Measurements from ENCODE around the gene ATP2B1. TPM values are rescaled to one million over a fixed set of nuclear protein-coding genes. Genes with fewer than 3 reads are reported as not detected.

ATP2B1 gene
- total and polyA plus RNA-seq, 9 donors: 9.0 to 60.3 (median 25.6) TPM

DNA sequence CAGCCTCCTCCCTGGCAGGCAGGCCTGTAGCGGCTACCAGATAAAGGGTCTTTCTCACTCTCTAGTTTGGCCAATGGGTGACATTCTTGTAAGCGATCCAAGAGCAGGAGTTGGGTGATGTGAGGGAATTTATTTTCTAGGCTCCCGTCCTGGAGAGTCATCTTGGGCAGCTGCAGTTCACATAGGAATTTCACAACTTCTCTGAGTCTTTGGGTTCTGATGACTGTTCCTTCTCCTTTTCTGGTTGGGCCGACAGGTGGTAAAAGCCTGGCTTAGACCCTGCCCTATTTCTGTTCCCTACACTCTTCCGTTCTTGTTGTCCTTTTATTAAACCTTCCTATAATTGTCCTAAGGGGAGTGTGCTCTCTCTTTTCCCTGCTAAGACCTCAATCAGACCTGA is 140.2 kb downstream of the ATP2B1 start:
- Histone ChIP-seq H3K27me3 (no peaks in the 10 kb centered on the region), H3K4me3 (no peak overlapping the region), H3K4me1 (ENCODE audit: insufficient read depth) (no peaks in the 10 kb centered on the region), H3K36me3 (no peaks in the 10 kb centered on the region), H3K9me3 (no peaks in the 10 kb centered on the region), H3K27ac (no peak overlapping the region)
- no peak for DNase-seq
- TF ChIP-seq CTCF (IDR thresholded peaks at IDR 0.05) (no peak), POLR2A (IDR thresholded peaks at IDR 0.05) (no peak), EP300 (IDR thresholded peaks at IDR 0.05) (no peak)
- intact Hi-C loops (cut with DNase I): no loop called here
- WGBS, 3 donors: 84 to 87% (median 84%) methylated on average over 5 of the region's 5 CpGs

- Histone ChIP-seq H3K4me3 (no peak overlapping the region), H3K36me3 (no peaks in the 10 kb centered on the region), H3K27ac (no peak overlapping the region), H3K27me3 (no peaks in the 10 kb centered on the region), H3K9me3 (no peaks in the 10 kb centered on the region), H3K4me1 (ENCODE audit: insufficient read depth) (no peaks in the 10 kb centered on the region)
- intact Hi-C loops (cut with DNase I): no loop called here
- no peak for TF ChIP-seq POLR2A (IDR thresholded peaks at IDR 0.05)
- no peak for TF ChIP-seq EP300 (IDR thresholded peaks at IDR 0.05)
- no peak for TF ChIP-seq CTCF (IDR thresholded peaks at IDR 0.05)
- 95% methylated on average over 3 of the region's 3 CpGs for WGBS, 3 donors
- no peak for DNase-seq
These were observed 140.9 kb downstream of the ATP2B1 start for GRCh38 chr12:89567691-89568239.

DNA sequence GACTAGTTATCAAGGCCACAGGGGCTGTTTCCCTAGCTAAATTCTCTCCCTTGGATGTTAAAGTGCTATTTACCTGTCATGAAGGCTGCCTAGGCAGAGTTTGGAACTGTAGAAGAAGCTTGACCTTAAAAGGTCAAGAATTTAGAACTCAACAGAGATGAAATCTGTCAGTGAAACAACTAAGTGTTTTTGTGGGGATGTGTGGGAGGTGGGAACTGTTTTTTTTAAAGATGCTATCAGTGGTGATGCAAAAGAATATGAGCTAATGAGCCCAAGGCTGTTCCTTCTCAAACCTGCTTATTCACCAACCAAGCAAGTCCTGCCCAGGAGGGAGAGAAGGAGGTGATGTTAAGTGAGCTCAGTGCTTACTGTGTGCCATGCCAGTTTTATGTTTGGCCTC is 142.0 kb downstream of the ATP2B1 start:
- H3K27ac ChIP-seq: no peak overlapping the region
- no peaks in the 10 kb centered on the region for H3K36me3 ChIP-seq
- H3K4me1 ChIP-seq (ENCODE audit: insufficient read depth): no peaks in the 10 kb centered on the region
- TF ChIP-seq EP300 (IDR thresholded peaks at IDR 0.05): no peak
- TF ChIP-seq CTCF (IDR thresholded peaks at IDR 0.05): no peak
- TF ChIP-seq POLR2A (IDR thresholded peaks at IDR 0.05): no peak
- no peak for DNase-seq
- intact Hi-C loops (cut with DNase I): no loop called here
- no peaks in the 10 kb centered on the region for H3K9me3 ChIP-seq
- no peak overlapping the region for H3K4me3 ChIP-seq
- no peaks in the 10 kb centered on the region for H3K27me3 ChIP-seq

DNA sequence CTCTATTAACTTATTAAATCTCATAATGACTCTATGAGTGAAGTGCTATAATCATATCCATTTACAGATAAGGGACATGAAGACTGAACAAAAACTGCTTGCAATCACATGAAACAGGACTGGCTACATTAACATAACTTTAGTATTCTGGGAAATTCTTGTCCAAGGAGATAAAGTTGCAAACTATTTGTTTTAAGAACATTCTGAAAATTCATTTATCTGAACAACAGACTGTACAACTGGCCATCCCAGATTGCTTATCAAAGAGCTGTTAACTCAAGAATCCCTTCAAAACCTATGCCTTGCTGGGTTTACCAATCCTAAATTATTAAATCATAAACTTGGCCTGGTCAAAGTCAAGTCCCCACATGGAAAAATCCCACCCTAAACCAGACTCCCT is 143.6 kb downstream of the ATP2B1 start:
- no peaks in the 10 kb centered on the region for H3K4me1 ChIP-seq (ENCODE audit: insufficient read depth)
- H3K27ac ChIP-seq: no peak overlapping the region
- intact Hi-C loops (cut with DNase I): no loop called here
- no peaks in the 10 kb centered on the region for H3K36me3 ChIP-seq
- no peaks in the 10 kb centered on the region for H3K27me3 ChIP-seq
- no peak for TF ChIP-seq CTCF (IDR thresholded peaks at IDR 0.05)
- TF ChIP-seq POLR2A (IDR thresholded peaks at IDR 0.05): no peak
- no peak for TF ChIP-seq EP300 (IDR thresholded peaks at IDR 0.05)
- no peak for DNase-seq
- no peaks in the 10 kb centered on the region for H3K9me3 ChIP-seq
- H3K4me3 ChIP-seq: no peak overlapping the region

DNA sequence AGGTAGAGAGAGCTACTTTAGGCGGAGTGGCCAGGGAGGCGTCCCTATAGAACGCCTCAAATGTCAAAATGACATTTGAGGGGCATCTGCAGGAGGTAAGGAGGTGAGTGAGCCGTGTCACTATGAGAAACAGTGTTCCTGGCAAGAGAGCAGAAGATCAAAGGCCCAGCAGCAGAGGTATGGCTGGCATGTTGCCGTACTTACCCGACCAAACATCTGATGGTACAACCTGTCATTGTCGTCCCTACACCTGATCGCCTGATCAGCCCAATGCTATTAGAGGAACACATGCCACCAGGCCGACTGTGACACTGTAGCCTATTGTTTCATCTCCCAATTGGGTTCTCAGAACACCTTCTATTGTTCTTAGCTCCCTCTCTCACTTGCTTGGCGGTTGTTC is 148.9 kb downstream of the ATP2B1 start:
- H3K27me3 ChIP-seq: no peaks in the 10 kb centered on the region
- no peaks in the 10 kb centered on the region for H3K4me1 ChIP-seq (ENCODE audit: insufficient read depth)
- no peaks in the 10 kb centered on the region for H3K36me3 ChIP-seq
- H3K27ac ChIP-seq: no peak overlapping the region
- no peak overlapping the region for H3K4me3 ChIP-seq
- TF ChIP-seq CTCF (IDR thresholded peaks at IDR 0.05) (no peak), EP300 (IDR thresholded peaks at IDR 0.05) (no peak), POLR2A (IDR thresholded peaks at IDR 0.05) (no peak)
- intact Hi-C loops (cut with DNase I): no loop called here
- no peak for DNase-seq
- WGBS, 3 donors: 92 to 93% (median 92%) methylated on average over 10 of the region's 10 CpGs
- H3K9me3 ChIP-seq: no peaks in the 10 kb centered on the region
